AG20443 (cell line): ENCODE data around the gene ZSCAN23.
"Not testable (repeated sequence)": the region's sequence is repeated elsewhere in the genome, so short reads cannot be mapped to it uniquely, and the experiment has no call there.

Experiments used
- DNase-seq: peaks from one replicate; pipeline ENCODE4 v3.0.0; 2012; ENCODE audit warnings: low spot score, mixed read lengths

The ZSCAN23 gene

DNA sequence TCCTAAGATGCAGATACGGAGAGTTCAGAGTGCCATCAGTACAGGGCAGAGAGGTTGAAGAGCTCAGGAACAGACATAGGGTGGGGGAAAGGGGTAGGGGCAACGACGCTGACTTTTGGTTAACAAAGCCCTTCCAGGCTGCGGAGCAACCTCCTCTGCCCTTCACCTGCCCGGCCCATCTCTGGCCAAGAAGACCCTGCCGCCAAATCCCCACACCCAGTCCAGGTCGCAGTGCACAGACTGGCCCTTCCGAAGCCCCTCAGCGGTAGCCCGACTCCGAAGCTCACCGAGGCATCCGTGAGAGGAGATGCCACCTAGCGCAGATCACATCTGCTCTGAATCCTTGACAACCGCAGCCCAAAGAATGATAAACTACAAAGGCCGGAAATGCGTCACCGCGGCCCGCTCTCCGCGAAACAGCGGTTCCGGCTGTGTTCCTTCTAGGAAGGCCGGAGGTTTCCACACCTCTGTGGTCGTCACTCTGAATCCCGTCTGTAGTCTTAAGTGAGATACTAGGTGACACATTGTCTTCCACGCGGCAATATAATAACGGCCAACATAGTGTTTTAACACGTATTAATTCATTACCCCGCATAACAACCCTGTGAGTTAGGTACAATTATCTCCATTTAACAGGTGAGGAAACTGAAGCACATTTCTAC, at the start of gene ZSCAN23:
TSS of gene ZSCAN23 (minus strand) at position 380 of the 662 bp plus-strand sequence. CDS start 7,225 bp downstream, outside the sequence.
- DNase-seq, result peak; percentile 92

DNA sequence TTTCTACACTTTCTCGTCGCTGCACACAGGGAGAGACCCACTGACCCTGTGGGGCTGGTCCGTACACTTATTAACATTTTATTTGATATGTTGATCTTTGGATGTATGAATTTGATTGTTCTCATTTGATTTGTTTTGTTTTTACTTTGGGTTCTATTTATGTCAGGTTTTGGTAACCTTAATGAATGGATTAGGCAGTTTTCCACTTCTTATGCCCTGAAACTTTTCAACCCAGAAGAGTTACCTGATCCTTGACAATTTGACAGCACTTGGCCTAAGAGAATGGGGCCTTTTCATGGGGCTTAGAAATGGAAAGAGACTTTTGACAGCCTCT, 48.7 kb upstream of the ZSCAN23 start:
- no peak for DNase-seq

DNA sequence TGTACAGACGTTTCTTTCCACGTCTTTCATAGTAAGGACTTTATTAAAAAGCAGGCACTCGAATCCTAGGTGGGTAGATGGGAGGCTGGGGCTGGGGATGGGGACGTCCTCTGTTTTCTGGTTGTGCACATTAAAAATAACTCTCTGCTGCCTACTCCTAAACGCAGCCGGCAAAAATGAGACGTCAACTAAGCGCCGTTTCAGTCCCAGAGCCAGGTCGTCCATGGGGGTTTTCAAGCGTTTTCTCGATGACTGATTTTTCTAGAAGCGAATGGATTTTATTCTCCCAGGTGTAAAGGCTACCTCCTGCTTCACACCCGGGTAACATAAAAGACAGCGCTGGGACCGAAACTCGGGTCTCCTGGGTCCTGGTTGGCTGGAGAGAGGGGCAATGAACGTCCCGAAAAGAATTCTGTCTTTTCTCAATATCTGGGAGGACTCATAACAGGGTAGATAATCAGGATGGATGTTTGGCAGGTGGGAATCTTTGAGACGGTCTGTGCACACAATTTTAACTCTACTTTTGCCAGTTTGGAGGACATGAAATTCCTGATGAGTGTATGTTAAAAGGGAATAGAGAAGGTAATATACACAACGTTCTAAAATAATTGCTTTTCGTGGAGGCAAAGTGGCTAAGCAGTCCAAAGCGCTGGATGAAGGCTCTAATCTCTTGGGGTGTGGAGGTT, 47.1 kb upstream of the ZSCAN23 start:
- peak; percentile 32 for DNase-seq

DNA sequence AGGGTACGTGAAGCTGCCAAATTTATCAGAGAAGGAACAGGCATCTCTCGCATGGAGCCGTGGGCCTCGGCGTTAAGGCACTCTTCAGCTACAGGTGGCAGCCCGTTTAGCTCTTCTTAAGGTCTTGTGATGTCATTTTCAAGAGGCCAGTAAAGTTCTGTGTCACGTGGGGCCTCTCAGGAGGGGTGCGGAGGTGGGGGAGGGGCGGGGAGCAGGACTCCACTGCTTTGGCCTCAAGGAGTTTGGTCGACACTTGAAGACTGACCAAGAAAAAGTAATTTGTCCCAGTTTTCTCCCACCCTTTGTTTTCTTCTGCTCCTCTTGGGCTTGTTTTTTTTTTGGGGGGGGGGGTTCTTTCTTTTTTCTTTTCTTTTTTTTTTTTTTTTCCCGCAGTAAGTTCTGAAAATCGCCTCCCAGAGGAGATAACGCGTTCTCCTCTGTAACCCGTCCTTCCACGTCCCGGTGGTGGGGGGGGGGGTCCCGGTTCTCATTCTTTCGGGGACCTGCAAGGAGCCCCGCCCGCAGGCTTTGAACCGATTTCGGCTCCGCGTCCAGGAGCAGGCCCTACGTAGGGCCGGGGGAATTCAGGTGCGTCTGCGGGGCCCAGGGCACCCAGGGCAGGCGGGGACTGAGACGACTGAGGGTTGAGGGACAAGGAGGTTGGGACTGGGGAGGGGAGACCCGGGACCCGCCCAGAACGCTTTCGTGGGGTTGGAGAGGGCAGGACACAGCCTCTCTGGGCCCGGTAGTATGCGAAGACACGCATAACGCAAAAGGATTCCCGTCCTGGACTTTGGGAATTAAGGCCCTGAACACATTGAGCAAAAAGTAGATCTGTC, 46.3 kb upstream of the ZSCAN23 start:
- peak; percentile 61 for DNase-seq

DNA sequence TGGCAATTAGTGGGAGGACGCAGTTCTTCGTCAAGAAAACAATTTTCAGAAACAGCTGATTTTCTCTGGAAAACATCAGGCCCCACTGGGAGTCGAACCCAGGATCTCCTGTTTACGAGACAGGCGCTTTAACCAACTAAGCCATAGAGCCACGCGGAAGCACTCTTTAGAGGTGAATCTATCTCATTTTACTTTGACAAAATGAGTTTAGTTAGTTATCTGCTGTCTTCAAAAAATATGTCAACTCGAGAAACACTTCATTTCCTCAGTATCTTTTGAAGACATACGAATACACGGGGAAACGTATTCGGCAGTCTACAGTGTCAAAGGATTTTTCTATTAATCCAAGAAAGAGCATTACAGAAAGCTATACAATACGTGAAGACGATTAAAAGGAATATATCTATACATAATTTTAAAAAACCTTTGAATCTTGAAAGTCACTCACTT, 45.6 kb upstream of the ZSCAN23 start:
- DNase-seq, result peak; percentile 39

DNA sequence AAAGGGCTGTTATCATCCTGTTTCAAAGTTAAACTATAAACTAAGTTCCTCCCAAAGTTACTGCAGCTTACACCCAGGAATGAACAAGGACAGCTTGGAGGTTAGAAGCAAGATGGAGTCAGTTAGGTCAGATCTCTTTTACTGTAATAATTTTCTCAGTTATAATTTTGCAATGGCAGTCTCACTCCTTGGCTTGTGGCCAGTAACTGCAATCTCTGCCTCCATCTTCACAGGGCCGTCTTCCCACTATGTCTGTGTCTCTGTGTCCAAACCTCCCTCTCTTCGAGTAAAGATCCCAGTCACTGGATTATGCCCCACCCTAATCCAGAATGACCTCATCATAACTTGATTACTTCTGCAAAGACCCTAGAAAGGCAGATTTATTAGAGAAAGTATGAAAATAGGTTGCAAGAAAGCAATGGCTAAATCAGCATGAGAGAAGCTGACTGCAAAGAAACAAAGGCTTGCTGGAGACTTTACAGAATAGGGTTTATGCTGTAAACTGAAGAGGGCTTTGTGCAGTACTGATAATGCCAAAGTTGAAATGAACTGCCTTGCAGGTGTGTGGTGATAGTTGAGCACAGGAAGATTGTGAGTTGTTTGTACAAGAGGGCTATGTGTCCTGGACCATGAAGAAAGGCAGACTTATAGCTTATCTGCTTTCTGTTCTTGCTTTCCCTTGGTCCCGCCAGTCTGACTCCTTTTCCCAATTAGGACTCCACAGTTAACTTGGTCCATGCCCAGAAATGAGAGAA, 43.9 kb upstream of the ZSCAN23 start:
- DNase-seq, result no peak

DNA sequence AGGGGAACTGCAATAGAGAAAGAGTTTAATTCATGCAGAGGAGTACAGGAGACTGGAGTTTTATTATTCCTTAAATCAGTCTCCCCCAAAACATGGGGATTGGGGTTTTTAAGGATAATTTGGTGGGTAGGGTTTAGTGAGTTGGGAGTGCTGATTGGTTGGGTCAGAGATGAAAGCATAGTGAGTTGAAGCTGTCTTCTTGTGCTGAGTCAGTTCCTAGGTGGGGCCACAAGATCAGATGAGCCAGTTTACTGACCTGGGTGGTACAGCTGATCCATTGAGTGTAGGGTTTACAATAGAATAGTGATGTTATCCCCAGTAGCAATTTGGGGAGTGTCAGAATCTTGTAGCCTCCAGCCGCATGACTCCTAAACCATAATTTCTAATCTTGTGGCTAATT, 43.2 kb upstream of the ZSCAN23 start:
- no peak for DNase-seq

DNA sequence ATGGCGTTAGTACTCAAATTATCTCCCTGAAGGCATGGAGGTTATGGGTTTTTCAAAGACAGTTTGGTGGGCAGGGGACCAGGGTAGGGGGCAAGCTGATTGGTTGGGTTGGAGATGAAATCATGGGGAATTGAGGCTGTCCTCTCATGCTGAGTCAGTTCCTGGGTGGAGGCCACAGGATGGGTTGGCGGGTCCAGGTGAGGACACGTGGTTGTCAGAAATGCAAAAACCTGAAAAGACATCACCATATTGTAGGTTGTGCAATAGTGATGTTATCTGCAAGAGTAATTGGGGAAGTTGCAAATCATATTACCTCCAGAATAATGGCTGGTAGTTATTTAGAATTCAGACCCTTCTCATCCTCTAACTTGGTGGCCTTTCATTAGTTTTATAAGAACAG, 42.2 kb upstream of the ZSCAN23 start:
- DNase-seq, result no peak

DNA sequence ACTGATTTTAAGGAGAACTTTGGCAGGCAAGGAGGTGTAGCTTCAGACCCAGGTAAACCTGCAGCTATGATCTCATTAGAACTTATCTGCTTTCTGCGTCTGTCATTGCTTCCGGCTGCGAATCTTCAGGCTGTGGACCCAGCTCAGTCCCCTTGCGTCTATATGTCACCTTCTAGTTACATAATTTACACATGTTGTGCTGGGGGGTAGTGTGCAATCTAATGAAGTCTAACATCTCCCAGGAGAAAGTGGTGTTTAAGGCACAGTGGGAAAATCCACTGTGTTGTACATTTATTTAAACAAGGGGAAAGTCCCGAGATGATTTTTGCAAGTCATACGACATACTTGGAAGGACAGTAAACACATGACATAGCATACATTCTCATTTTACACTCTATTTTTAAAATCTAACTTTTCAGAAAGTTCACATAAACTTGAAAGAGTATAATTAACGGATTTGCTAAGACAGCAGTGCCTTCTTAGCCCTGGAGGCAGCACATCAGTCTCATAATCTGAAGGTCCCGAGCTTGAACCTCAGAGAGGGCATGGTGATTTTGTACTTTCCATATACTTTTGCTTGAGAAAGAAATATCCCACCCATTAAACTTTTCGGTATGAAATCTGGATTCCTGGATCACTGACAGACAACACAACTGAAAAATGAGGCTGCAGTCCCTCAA, 37.1 kb upstream of the ZSCAN23 start:
- DNase-seq, result no peak

DNA sequence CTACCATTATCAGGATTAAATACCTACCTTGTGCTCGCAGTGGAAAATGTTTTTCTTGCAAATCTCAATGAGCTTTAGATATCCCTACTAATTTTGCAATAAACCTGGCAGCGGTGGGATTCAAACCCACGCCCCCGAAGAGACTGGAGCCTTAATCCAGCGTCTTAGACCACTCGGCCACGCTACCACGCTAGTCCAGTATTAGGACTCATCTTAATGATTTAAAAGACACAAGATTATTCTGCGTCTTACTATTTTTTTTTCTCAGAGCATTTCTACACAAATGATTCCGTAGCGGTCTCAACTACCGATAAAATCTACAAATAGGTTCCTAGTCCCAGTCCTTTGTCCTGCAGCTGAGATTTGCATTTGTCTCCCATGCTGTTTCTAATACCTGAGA, 35.2 kb upstream of the ZSCAN23 start:
- DNase-seq, result no peak

DNA sequence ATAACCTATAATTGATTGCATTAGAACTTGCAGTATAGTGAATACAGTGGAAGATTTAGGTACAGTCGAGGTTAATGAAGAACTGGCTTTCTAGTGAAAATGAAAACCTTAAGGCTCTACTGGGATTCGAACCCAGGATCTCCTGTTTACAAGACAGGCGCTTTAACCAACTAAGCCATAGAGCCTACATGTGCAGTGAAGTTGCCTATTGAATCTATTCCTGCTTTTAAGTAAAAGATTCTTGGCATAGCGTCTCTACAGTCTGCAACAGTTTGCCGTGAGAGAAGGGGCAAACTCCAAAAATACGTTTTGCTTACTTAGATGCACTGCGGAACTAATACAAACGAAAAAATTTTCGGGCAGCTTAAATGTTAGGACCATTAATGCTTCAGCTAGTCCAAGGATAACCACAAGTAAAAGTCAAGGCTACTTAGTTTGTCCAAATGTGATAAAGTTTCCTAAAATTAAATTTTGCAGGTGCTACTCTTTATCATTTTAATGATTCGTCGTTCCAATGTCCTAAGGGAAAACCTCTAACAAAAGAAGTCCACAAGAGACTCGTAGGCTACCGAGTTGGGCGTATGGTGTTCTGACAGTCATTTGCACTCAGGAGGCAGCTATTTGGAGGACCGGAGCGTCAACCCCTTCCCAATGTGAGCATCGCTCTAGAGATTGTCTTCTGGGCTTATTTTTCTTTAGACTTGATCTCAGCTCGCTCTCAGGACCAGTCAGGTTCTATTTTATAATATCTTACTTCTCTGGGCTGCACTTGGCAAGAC, 31.3 kb upstream of the ZSCAN23 start:
- peak; percentile 47 for DNase-seq

DNA sequence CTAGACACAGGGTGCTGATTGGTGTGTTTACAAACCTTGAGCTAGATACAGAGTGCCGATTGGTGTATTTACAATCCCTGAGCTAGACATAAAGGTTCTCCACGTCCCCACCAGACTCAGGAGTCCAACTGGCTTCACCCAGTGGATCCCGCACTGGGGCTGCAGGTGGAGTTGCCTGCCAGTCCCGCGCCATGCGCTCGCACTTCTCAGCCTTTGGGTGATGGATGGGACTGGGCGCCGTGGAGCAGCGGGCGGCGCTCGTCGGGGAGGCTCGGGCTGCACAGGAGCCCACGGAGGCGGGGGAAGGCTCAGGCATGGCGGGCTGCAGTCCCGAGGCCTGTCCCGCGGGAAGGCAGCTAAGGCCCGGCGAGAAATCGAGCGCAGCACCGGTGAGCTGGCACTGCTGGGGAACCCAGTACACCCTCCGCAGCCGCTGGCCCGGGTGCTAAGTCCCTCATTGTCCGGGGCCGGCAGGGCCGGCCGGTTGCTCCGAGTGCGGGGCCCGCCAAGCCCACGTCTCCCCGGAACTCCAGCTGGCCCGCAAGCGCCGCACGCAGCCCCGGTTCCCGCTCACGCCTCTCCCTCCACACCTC, 26.0 kb upstream of the ZSCAN23 start:
- DNase-seq, result not testable (repeated sequence)

DNA sequence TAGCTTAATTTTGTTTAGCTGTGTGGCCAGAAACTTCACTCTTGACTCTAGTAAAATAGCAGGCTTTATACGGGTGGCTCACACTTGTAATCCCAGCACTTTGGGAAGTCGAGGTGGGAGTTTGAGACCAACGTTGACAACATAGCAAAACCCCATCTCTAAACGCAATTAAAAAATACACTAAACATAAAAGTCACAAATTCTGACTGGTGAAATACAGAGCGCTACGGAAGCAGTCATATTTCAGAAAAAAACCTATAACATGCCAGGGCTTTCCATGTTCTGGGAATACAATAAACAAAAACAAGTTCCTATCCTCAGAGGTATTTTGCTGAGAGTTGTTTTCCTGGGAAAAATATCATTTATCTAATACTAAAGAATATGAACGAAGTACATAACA, 24.8 kb upstream of the ZSCAN23 start:
- no peak for DNase-seq

DNA sequence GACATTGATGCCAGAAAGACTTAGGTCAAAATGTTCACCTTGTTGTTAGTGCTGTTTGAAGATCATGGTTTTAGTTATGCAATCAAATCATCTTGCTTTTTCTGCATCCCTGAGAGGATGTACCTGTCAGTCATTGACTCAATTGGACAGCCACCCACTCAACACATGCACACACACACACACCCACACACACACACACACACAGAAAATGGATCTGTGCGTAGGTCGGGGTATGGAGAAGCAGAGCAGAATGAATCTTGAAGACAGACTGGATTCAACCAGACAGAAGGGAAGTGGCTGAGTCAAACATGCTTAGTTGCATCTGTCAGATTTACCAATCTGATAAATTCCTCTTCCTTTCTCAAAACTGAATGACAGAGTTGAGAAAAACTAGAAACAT, 19.1 kb upstream of the ZSCAN23 start:
- DNase-seq, result no peak

DNA sequence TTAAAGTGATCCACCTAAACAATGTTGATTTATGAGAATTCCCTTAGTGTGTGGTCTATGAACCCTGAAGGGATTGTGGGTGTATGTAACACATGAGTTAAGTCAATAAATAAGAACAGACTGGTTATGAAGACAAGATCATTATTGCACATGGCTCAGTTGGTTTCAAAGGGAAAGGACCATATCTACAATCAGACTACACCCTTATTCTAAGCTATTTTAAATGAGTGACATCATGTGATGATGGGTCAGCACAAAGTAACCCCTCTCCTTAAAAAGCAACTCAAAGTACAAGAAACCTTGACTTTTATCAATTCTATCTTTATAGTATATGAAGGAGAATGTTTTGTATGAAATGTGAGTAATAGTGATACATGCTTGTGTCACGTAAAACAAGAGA, 15.3 kb upstream of the ZSCAN23 start:
- no peak for DNase-seq

DNA sequence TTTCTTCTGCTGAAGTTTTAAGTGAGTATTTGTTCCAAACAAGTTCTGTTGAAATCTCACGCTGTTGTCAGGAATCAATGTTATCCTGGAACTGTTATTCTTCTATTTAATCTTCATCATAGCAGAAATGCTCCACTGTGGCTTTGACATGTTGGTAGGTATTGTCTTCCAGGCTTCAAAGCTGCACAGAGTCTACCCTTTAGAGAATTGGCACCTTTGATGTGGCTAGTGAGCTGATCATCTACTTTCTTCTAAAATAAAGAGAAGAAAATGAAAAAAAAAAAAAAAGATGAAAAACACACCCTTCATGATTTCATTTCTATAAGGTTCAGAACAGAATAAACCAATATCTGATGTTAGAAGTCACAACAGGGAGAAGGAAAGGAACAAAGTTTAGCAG, 5.8 kb upstream of the ZSCAN23 start:
- no peak for DNase-seq

DNA sequence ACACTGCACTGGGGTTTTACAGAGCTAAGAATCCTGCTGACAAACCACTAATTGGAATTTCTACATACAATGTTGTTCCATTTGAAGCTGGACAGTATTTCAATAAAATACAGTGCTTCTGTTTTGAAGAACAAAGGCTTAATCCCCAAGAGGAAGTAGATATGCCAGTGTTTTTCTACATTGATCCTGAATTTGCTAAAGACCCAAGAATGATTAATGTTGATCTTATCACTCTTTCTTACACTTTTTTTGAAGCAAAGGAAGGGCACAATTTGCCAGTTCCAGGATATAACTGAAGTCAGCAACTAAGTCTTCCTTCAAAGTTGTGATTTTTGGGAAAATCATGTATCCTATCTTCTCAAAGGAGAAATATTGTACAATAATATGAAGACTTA, 4.2 kb upstream of the ZSCAN23 start:
- not testable (repeated sequence) for DNase-seq

DNA sequence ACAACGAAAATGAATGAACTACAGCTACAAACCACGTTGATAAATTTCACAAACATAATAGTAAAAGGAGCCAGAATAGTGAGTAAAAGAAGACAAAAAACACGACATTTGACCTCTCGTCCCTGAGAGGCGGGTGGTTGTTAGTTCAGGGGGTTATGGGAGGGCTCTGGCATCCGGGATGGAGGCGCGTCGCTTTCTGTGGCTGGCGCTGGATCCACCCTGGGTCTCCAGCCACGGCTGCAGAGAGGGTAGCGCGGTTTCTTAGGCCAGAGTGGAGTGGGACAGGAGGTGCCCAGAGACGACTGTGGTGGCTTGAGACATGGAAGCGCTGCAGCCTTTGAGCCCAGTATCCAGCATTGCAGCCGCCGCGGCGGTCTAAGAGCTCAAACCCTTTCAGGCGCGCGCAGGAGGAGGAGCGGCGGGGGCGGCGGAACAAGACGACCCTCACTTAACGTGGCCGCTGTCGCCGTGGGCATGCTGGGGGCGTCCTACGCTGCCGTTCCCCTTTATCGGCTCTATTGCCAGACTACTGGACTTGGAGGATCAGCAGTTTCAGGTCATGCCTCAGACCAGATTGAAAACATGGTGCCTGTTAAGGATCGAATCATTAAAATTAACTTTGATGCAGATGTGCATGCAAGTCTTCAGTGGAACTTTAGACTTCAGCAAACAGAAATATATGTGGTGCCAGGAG, 3.7 kb upstream of the ZSCAN23 start:
- DNase-seq, result no peak

DNA sequence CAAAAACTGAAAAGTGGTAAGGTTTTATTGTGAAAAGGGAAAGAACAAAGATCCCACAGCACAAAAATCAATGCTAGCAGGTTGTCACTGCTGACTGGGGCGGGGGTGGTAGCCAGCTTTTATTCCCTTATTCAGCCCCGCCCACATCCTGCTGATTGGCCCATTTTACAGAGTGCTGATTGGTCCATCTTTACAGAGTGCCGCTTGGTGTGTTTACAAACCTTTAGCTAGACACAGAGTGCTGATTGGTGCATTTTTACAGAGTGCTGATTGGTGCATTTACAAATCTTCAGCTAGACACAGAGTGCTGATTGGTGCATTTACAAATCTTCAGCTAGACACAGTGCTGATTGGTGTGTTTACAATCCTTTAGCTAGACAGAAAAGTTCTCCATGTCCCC, 1.5 kb upstream of the ZSCAN23 start:
- not testable (repeated sequence) for DNase-seq

DNA sequence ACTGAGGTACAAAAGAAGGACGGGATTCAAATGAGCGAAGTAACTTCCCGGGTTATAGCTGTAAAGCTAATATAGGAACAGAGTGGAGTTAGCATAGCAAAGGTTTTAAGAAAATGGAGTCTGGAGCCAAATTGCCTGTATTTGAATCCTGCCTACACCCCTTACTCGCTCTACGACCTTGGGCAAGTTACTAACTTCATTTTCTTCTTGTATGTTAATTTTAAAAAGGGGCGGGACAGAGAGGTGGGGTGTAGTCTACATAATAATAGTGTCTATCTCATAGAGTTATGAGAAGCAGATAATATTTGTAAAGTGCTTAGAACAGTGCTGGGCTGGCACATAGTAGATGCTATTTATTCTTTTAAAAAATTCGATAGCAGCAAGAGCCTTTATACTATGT, 705 bp downstream of the ZSCAN23 start:
- DNase-seq, result no peak
